ENCODE results near the gene MAP4. TPM values are rescaled to one million over a fixed set of nuclear protein-coding genes. Genes with fewer than 3 reads are reported as not detected.

The MAP4 gene
- total RNA-seq, 1 donor from 2014 or later: 319 TPM

DNA sequence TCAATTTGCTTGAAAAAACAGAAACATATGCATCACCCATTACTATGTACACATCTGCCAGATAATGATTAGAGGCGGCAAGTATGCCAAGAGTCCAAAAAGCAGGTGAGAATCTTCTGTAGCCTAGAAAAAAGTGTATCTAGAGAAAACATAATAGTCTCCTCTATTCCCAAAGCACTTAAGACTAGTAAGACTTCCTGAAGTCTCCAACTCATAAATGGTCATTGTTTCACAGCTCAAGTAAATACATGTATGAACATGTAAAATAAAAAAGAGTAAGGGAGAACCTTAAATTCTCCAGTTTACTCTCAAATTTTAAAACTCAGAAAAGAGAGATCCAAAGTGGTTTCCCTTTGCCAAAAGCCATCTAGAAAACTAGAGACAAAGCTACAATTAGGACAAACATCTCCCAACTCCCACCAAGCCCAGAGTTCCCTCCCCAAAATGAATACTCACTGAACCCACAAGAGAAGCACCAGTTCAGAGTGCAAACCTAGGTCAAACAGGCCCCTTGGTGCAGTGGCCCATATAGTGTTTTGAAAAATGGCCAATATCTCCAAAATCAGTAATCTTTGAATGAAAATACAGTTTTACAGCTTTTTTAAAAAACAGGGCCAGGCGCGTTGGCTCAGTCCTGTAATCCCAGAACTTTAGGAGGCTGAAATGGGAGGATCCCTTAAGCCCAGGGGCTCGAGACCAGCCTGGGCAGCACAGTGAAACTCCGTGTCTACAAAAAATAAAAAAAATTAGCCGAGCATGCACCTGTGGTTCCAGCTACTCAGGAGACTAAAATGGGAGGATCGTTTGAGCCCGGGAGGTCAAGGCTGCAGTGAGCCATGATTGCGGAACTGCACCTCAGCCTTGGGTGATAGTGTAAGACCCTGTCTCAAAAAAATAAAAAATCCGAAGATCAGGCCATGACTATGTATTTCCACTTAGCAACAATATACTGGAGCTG, 11.0 kb upstream of the MAP4 start:
- H3K27me3 Mint-ChIP-seq (ENCODE audit: unreplicated experiment): no peaks in the 10 kb centered on the region
- no peak for DNase-seq
- TF ChIP-seq, protein P1, sequence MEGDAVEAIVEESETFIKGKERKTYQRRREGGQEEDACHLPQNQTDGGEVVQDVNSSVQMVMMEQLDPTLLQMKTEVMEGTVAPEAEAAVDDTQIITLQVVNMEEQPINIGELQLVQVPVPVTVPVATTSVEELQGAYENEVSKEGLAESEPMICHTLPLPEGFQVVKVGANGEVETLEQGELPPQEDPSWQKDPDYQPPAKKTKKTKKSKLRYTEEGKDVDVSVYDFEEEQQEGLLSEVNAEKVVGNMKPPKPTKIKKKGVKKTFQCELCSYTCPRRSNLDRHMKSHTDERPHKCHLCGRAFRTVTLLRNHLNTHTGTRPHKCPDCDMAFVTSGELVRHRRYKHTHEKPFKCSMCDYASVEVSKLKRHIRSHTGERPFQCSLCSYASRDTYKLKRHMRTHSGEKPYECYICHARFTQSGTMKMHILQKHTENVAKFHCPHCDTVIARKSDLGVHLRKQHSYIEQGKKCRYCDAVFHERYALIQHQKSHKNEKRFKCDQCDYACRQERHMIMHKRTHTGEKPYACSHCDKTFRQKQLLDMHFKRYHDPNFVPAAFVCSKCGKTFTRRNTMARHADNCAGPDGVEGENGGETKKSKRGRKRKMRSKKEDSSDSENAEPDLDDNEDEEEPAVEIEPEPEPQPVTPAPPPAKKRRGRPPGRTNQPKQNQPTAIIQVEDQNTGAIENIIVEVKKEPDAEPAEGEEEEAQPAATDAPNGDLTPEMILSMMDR (IDR thresholded peaks at IDR 0.05; ENCODE audit: partially characterized antibody, unreplicated experiment): no peak
- peaks cover 21% of the 10 kb centered on the region for H3K4me1 Mint-ChIP-seq (ENCODE audit: low read depth, unreplicated experiment)
- H3K36me3 Mint-ChIP-seq (ENCODE audit: unreplicated experiment): no peaks in the 10 kb centered on the region
- H3K4me3 Mint-ChIP-seq (ENCODE audit: unreplicated experiment): no peak overlapping the region
- no peak overlapping the region for H3K27ac Mint-ChIP-seq (ENCODE audit: unreplicated experiment)
- peaks cover 1% of the 10 kb centered on the region for H3K9me3 Mint-ChIP-seq (ENCODE audit: unreplicated experiment)

- TF ChIP-seq, protein P1 (IDR thresholded peaks at IDR 0.05; ENCODE audit: partially characterized antibody, unreplicated experiment): no peak
- DNase-seq: no peak
- Mint-ChIP-seq H3K4me1 (ENCODE audit: low read depth, unreplicated experiment) (peaks cover 23% of the 10 kb centered on the region), H3K27ac (ENCODE audit: unreplicated experiment) (no peak overlapping the region), H3K9me3 (ENCODE audit: unreplicated experiment) (peaks cover 1% of the 10 kb centered on the region), H3K36me3 (ENCODE audit: unreplicated experiment) (no peaks in the 10 kb centered on the region), H3K27me3 (ENCODE audit: unreplicated experiment) (no peaks in the 10 kb centered on the region), H3K4me3 (ENCODE audit: unreplicated experiment) (no peak overlapping the region)
Measured at GRCh38 chr3:48026098-48026497, 9.9 kb upstream of the MAP4 start.

DNA sequence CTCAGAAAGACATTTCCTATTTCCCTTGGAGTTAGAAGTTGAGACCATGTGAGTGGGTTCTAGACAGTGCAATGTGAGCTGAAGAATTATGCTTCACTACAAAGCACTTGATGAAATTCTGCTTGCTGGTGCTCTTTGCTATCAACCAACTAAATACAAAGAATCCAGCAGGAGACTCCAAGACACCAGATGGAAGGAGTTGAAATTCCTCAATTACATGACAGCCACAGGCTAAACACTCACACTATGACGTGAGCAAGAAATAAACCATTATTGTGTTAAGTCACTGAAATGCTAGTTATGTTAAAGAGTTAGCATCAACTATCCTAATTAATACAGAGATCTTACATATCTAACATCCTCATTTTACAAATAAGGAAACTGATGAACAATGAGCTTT, 8.2 kb upstream of the MAP4 start:
- TF ChIP-seq, protein P1 (IDR thresholded peaks at IDR 0.05; ENCODE audit: partially characterized antibody, unreplicated experiment): no peak
- H3K4me3 Mint-ChIP-seq (ENCODE audit: unreplicated experiment): no peak overlapping the region
- H3K9me3 Mint-ChIP-seq (ENCODE audit: unreplicated experiment): peaks cover 1% of the 10 kb centered on the region
- no peak for DNase-seq
- no peaks in the 10 kb centered on the region for H3K27me3 Mint-ChIP-seq (ENCODE audit: unreplicated experiment)
- no peak overlapping the region for H3K27ac Mint-ChIP-seq (ENCODE audit: unreplicated experiment)
- H3K4me1 Mint-ChIP-seq (ENCODE audit: low read depth, unreplicated experiment): peaks cover 23% of the 10 kb centered on the region
- H3K36me3 Mint-ChIP-seq (ENCODE audit: unreplicated experiment): no peaks in the 10 kb centered on the region

- DNase-seq: no peak
- TF ChIP-seq, protein P1 (IDR thresholded peaks at IDR 0.05; ENCODE audit: partially characterized antibody, unreplicated experiment): no peak
- H3K36me3 Mint-ChIP-seq (ENCODE audit: unreplicated experiment): no peaks in the 10 kb centered on the region
- no peak overlapping the region for H3K27ac Mint-ChIP-seq (ENCODE audit: unreplicated experiment)
- H3K4me3 Mint-ChIP-seq (ENCODE audit: unreplicated experiment): no peak overlapping the region
- peaks cover 1% of the 10 kb centered on the region for H3K9me3 Mint-ChIP-seq (ENCODE audit: unreplicated experiment)
- peaks cover 23% of the 10 kb centered on the region for H3K4me1 Mint-ChIP-seq (ENCODE audit: low read depth, unreplicated experiment)
- no peaks in the 10 kb centered on the region for H3K27me3 Mint-ChIP-seq (ENCODE audit: unreplicated experiment)
Measured at GRCh38 chr3:48023377-48023776, 7.2 kb upstream of the MAP4 start.

- peaks cover 1% of the 10 kb centered on the region for H3K9me3 Mint-ChIP-seq (ENCODE audit: unreplicated experiment)
- TF ChIP-seq, protein P1 (IDR thresholded peaks at IDR 0.05; ENCODE audit: partially characterized antibody, unreplicated experiment): no peak
- no peaks in the 10 kb centered on the region for H3K27me3 Mint-ChIP-seq (ENCODE audit: unreplicated experiment)
- no peaks in the 10 kb centered on the region for H3K36me3 Mint-ChIP-seq (ENCODE audit: unreplicated experiment)
- peaks cover 22% of the 10 kb centered on the region for H3K4me1 Mint-ChIP-seq (ENCODE audit: low read depth, unreplicated experiment)
- H3K4me3 Mint-ChIP-seq (ENCODE audit: unreplicated experiment): no peak overlapping the region
- no peak for DNase-seq
- H3K27ac Mint-ChIP-seq (ENCODE audit: unreplicated experiment): no peak overlapping the region
Measured at GRCh38 chr3:48022178-48022577, 6.0 kb upstream of the MAP4 start.

Data from glutamatergic neuron (in vitro differentiated cells).